Activated T-cell treated with anti-CD3 and anti-CD28 coated beads, Interleukin-2, amount 50 U/mL, for 24 hours (primary cell): ENCODE results near the gene CPLX1.
"Not testable (repeated sequence)": the region's sequence is repeated elsewhere in the genome, so short reads cannot be mapped to it uniquely, and the experiment has no call there.

Source experiments
- DNase-seq: peaks from one replicate; pipeline ENCODE4 v3.0.0-alpha.2; 2020
- H3K27ac Mint-ChIP-seq: 2 replicates; pipeline ENCODE4 v1.8.0; 2020; ENCODE audit warnings: mild to moderate bottlenecking, mixed read lengths
- H3K27me3 Mint-ChIP-seq: 2 replicates; pipeline ENCODE4 v1.8.0; 2020; ENCODE audit warnings: mixed read lengths
- H3K36me3 Mint-ChIP-seq: 2 replicates; pipeline ENCODE4 v1.8.0; 2020; ENCODE audit warnings: low read depth, mixed read lengths
- H3K4me1 Mint-ChIP-seq: 2 replicates; pipeline ENCODE4 v1.8.0; 2020; ENCODE audit warnings: low read depth, mixed read lengths
- H3K4me3 Mint-ChIP-seq: 2 replicates; pipeline ENCODE4 v1.8.0; 2020; ENCODE audit warnings: mild to moderate bottlenecking, moderate library complexity, mixed read lengths
- H3K9me3 Mint-ChIP-seq: 2 replicates; pipeline ENCODE4 v1.8.0; 2020; ENCODE audit warnings: mixed read lengths

Gene CPLX1

GRCh38 chr4:776743-777441 is 49.0 kb downstream of the CPLX1 start:
- Mint-ChIP-seq H3K4me3 (no peak overlapping the region), H3K27me3 (no peaks in the 10 kb centered on the region), H3K4me1 (peaks cover 68% of the 10 kb centered on the region), H3K27ac (peak overlapping the region; percentile 60), H3K9me3 (no peaks in the 10 kb centered on the region), H3K36me3 (peaks cover 85% of the 10 kb centered on the region)
- no peak for DNase-seq

GRCh38 chr4:775485-775884 is 50.4 kb downstream of the CPLX1 start:
- Mint-ChIP-seq H3K27ac (peak overlapping the region; percentile 74), H3K36me3 (peaks cover 87% of the 10 kb centered on the region), H3K4me1 (peaks cover 69% of the 10 kb centered on the region)

GRCh38 chr4:774419-775092 is 51.4 kb downstream of the CPLX1 start:
- Mint-ChIP-seq H3K4me3 (peak overlapping the region; percentile 2), H3K27ac (peak overlapping the region; percentile 74), H3K4me1 (peaks cover 69% of the 10 kb centered on the region), H3K36me3 (peaks cover 87% of the 10 kb centered on the region)
- not testable (repeated sequence) for H3K27me3 Mint-ChIP-seq, DNase-seq, H3K9me3 Mint-ChIP-seq

More at GRCh38 chr4:775485-775884, 50.4 kb downstream of the CPLX1 start:
- H3K27me3 Mint-ChIP-seq, DNase-seq, H3K9me3 Mint-ChIP-seq, H3K4me3 Mint-ChIP-seq: not testable (repeated sequence)

- Mint-ChIP-seq H3K27me3 (no peaks in the 10 kb centered on the region), H3K4me3 (no peak overlapping the region), H3K27ac (peak overlapping the region; percentile 74), H3K9me3 (no peaks in the 10 kb centered on the region), H3K36me3 (peaks cover 82% of the 10 kb centered on the region), H3K4me1 (peaks cover 61% of the 10 kb centered on the region)
- DNase-seq, result no peak
Observed at GRCh38 chr4:773214-773613, 52.7 kb downstream of the CPLX1 start.

- Mint-ChIP-seq H3K4me1 (peaks cover 56% of the 10 kb centered on the region), H3K27ac (peak overlapping the region; percentile 74), H3K27me3 (no peaks in the 10 kb centered on the region), H3K36me3 (peaks cover 82% of the 10 kb centered on the region), H3K9me3 (no peaks in the 10 kb centered on the region), H3K4me3 (no peak overlapping the region)
- no peak for DNase-seq
Observed at GRCh38 chr4:772776-773175, 53.2 kb downstream of the CPLX1 start.

- H3K9me3 Mint-ChIP-seq, result no peaks in the 10 kb centered on the region
- peak overlapping the region; percentile 61 for H3K27ac Mint-ChIP-seq
- H3K27me3 Mint-ChIP-seq, result no peaks in the 10 kb centered on the region
- DNase-seq, result no peak
- H3K4me1 Mint-ChIP-seq, result peaks cover 53% of the 10 kb centered on the region
- peaks cover 82% of the 10 kb centered on the region for H3K36me3 Mint-ChIP-seq
- no peak overlapping the region for H3K4me3 Mint-ChIP-seq
Observed at GRCh38 chr4:772118-772517, 53.8 kb downstream of the CPLX1 start.

GRCh38 chr4:771464-771863 is 54.5 kb downstream of the CPLX1 start:
- DNase-seq, result no peak
- Mint-ChIP-seq H3K36me3 (peaks cover 84% of the 10 kb centered on the region), H3K27me3 (no peaks in the 10 kb centered on the region), H3K27ac (peak overlapping the region; percentile 61), H3K9me3 (no peaks in the 10 kb centered on the region), H3K4me1 (peaks cover 52% of the 10 kb centered on the region), H3K4me3 (no peak overlapping the region)

- H3K27me3 Mint-ChIP-seq, result no peaks in the 10 kb centered on the region
- DNase-seq, result no peak
- H3K4me3 Mint-ChIP-seq, result no peak overlapping the region
- H3K27ac Mint-ChIP-seq, result peak overlapping the region; percentile 41
- H3K9me3 Mint-ChIP-seq, result no peaks in the 10 kb centered on the region
- H3K36me3 Mint-ChIP-seq, result peaks cover 83% of the 10 kb centered on the region
- H3K4me1 Mint-ChIP-seq, result peaks cover 47% of the 10 kb centered on the region
Observed at GRCh38 chr4:770022-770421, 55.9 kb downstream of the CPLX1 start.

- H3K9me3 Mint-ChIP-seq, result no peaks in the 10 kb centered on the region
- peak overlapping the region; percentile 47 for H3K27ac Mint-ChIP-seq
- no peak overlapping the region for H3K4me3 Mint-ChIP-seq
- H3K4me1 Mint-ChIP-seq, result peaks cover 47% of the 10 kb centered on the region
- peaks cover 83% of the 10 kb centered on the region for H3K36me3 Mint-ChIP-seq
- no peaks in the 10 kb centered on the region for H3K27me3 Mint-ChIP-seq
- DNase-seq, result no peak
Observed at GRCh38 chr4:769511-769910, 56.4 kb downstream of the CPLX1 start.

GRCh38 chr4:768995-769394 is 56.9 kb downstream of the CPLX1 start:
- H3K27me3 Mint-ChIP-seq, result no peaks in the 10 kb centered on the region
- H3K4me1 Mint-ChIP-seq, result peaks cover 43% of the 10 kb centered on the region
- H3K36me3 Mint-ChIP-seq, result peaks cover 81% of the 10 kb centered on the region
- DNase-seq, result no peak
- no peaks in the 10 kb centered on the region for H3K9me3 Mint-ChIP-seq
- no peak overlapping the region for H3K4me3 Mint-ChIP-seq
- H3K27ac Mint-ChIP-seq, result peak overlapping the region; percentile 47

GRCh38 chr4:768076-768475 is 57.9 kb downstream of the CPLX1 start:
- Mint-ChIP-seq H3K4me3 (no peak overlapping the region), H3K27ac (no peak overlapping the region), H3K9me3 (no peaks in the 10 kb centered on the region), H3K36me3 (peaks cover 84% of the 10 kb centered on the region), H3K4me1 (peaks cover 49% of the 10 kb centered on the region), H3K27me3 (no peaks in the 10 kb centered on the region)
- no peak for DNase-seq

GRCh38 chr4:766559-767283 is 59.2 kb downstream of the CPLX1 start:
- peaks cover 53% of the 10 kb centered on the region for H3K4me1 Mint-ChIP-seq

GRCh38 chr4:766152-766515 is 59.8 kb downstream of the CPLX1 start:
- peaks cover 55% of the 10 kb centered on the region for H3K4me1 Mint-ChIP-seq
- peak overlapping the region; percentile 50 for H3K27ac Mint-ChIP-seq
- no peak for DNase-seq
- H3K27me3 Mint-ChIP-seq, result no peaks in the 10 kb centered on the region
- no peak overlapping the region for H3K4me3 Mint-ChIP-seq
- peaks cover 88% of the 10 kb centered on the region for H3K36me3 Mint-ChIP-seq
- no peaks in the 10 kb centered on the region for H3K9me3 Mint-ChIP-seq

More at GRCh38 chr4:766559-767283, 59.2 kb downstream of the CPLX1 start:
- peak overlapping the region; percentile 66 for H3K27ac Mint-ChIP-seq
- peaks cover 87% of the 10 kb centered on the region for H3K36me3 Mint-ChIP-seq
- no peaks in the 10 kb centered on the region for H3K27me3 Mint-ChIP-seq
- no peak for DNase-seq
- H3K4me3 Mint-ChIP-seq, result no peak overlapping the region
- H3K9me3 Mint-ChIP-seq, result no peaks in the 10 kb centered on the region

GRCh38 chr4:764405-765169 is 61.3 kb downstream of the CPLX1 start:
- H3K27ac Mint-ChIP-seq, result peak overlapping the region; percentile 24
- no peaks in the 10 kb centered on the region for H3K27me3 Mint-ChIP-seq
- H3K4me1 Mint-ChIP-seq, result peaks cover 50% of the 10 kb centered on the region
- H3K36me3 Mint-ChIP-seq, result peaks cover 88% of the 10 kb centered on the region
- H3K9me3 Mint-ChIP-seq, result no peaks in the 10 kb centered on the region
- no peak overlapping the region for H3K4me3 Mint-ChIP-seq
- no peak for DNase-seq
